ENCODE data around the gene SLC6A9. TPM values are rescaled to one million over a fixed set of nuclear protein-coding genes. Genes with fewer than 3 reads are reported as not detected.

SLC6A9 gene
- total and polyA plus RNA-seq, 2 of the 8 experiments (the other 6 are each of a cell fraction or from before 2014, with no cell fraction given) = 20.2 to 24.2 TPM

- no peak overlapping the region for H2BK20ac ChIP-seq (ENCODE audit: low read length)
- no peak for FAIRE-seq
Measured at GRCh38 chr1:43958351-43959255, 72.7 kb downstream of the SLC6A9 start.

More at GRCh38 chr1:43958351-43959255, 72.7 kb downstream of the SLC6A9 start:
- H3K14ac ChIP-seq (ENCODE audit: insufficient read length) = no peak overlapping the region
- H3K4ac ChIP-seq (replicated peaks; ENCODE audit: insufficient read length, low read depth, low read length) = no peak overlapping the region
- H2AK5ac ChIP-seq (ENCODE audit: low read depth, low read length) = no peak overlapping the region
- H3K23ac ChIP-seq (ENCODE audit: insufficient read length) = no peak overlapping the region
- no peak overlapping the region for H3K9ac ChIP-seq (replicated peaks in 1 of 4; ENCODE audit: extremely low read depth in 1 of 4, low read depth in 3 of 4, low read length in 3 of 4)
- no peaks in the 10 kb centered on the region for H3K9me3 ChIP-seq (ENCODE audit: insufficient read depth in 2 of 2, low read depth in 1 of 2, low read length in 1 of 2)
- TF ChIP-seq, protein P1, sequence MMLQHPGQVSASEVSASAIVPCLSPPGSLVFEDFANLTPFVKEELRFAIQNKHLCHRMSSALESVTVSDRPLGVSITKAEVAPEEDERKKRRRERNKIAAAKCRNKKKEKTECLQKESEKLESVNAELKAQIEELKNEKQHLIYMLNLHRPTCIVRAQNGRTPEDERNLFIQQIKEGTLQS (IDR thresholded peaks at IDR 0.05; ENCODE audit: insufficient read depth, low read depth, low read length) = no peak
- TF ChIP-seq CEBPB (IDR thresholded peaks at IDR 0.05; ENCODE audit: low read depth, low read length) = no peak
- no peak for DNase-seq (ENCODE audit: low read depth in 1 of 2, low spot score in 2 of 2)
- ChIA-PET CTCF (ENCODE audit: partially characterized antibody) (interaction anchor here (0.7 to 3.2 kb wide), 9 partner anchors 9 to 232 kb away, joined by 3 to 12 read pairs (median 3); partner anchors contain the start of genes ARTN and IPO13), POLR2A (ENCODE audit: partially characterized antibody) (interaction anchor here (0.7 to 1.7 kb wide), 7 partner anchors 8 to 30 kb away, joined by 3 to 6 read pairs (median 3); no protein-coding TSS in a partner anchor)
- H4K5ac ChIP-seq (ENCODE audit: insufficient read length, low read depth, low read length) = no peak overlapping the region
- H2BK12ac ChIP-seq (ENCODE audit: low read depth, low read length) = no peak overlapping the region
- peaks cover 3% of the 10 kb centered on the region for H3K79me1 ChIP-seq (ENCODE audit: low read depth, low read length)
- no peak overlapping the region for H3K4me3 ChIP-seq (ENCODE audit: extremely low read depth in 1 of 4, insufficient read depth in 2 of 4, low read depth in 3 of 4, low read length in 4 of 4)
- H4K91ac ChIP-seq (replicated peaks; ENCODE audit: insufficient read length, low read length) = no peak overlapping the region
- H3K23me2 ChIP-seq (ENCODE audit: low read depth, low read length) = no peaks in the 10 kb centered on the region
- 85% methylated on average over 9 of the region's 9 CpGs; no CpG with 5 or more reads in 1 of the 2 experiments for WGBS, 2 experiments (ENCODE audit: extremely low coverage in 1 of 2, insufficient coverage in 1 of 2, insufficient read length in 1 of 2, insufficient replicate concordance in 2 of 2, low coverage in 1 of 2, low lambda C conversion rate in 2 of 2, missing lambda C conversion rate in 1 of 2)
- H3K4me2 ChIP-seq (ENCODE audit: insufficient read depth in 1 of 2, low read depth in 2 of 2, low read length in 2 of 2) = no peak overlapping the region
- H2BK120ac ChIP-seq (replicated peaks; ENCODE audit: low read depth, low read length) = no peak overlapping the region
- H4K8ac ChIP-seq (ENCODE audit: extremely low read depth, insufficient read depth, low read length) = no peak overlapping the region
- peaks cover 3 to 14% (median 8%) of the 10 kb centered on the region in 4 experiments; a peak in 4 of 8 replicates for H3K36me3 ChIP-seq (ENCODE audit: control insufficient read depth in 2 of 4, insufficient read depth in 4 of 4, low read length in 3 of 4)
- H3K79me2 ChIP-seq (ENCODE audit: control insufficient read depth in 1 of 2, insufficient read depth in 2 of 2, low read length in 2 of 2) = 0 out of 4 replicates have a peak, but pooled peaks cover 0 to 4% of the 10 kb centered on the region in 2 experiments
- H2AFZ ChIP-seq (ENCODE audit: low read length) = no peak overlapping the region
- H2BK5ac ChIP-seq (ENCODE audit: low read depth, low read length) = no peak overlapping the region
- no peaks in the 10 kb centered on the region for H3K27me3 ChIP-seq (replicated peaks in 1 of 4; ENCODE audit: control insufficient read depth in 3 of 4, extremely low read depth in 1 of 4, insufficient read depth in 3 of 4, low read length in 3 of 4)
- H3K27ac ChIP-seq (ENCODE audit: low read depth, low read length) = no peak overlapping the region
- H3K4me1 ChIP-seq (replicated peaks in 1 of 4; ENCODE audit: control insufficient read depth in 3 of 4, insufficient read depth in 4 of 4, low read length in 3 of 4) = no peaks in the 10 kb centered on the region
- H4K20me1 ChIP-seq (replicated peaks in 1 of 2; ENCODE audit: control insufficient read depth in 1 of 2, insufficient read depth in 2 of 2, low read length in 2 of 2) = peaks cover 0 to 5% of the 10 kb centered on the region in 2 experiments
- no peak overlapping the region for H3K18ac ChIP-seq (ENCODE audit: extremely low read depth, low read length)
- no peak overlapping the region for H3K56ac ChIP-seq (replicated peaks; ENCODE audit: insufficient read length, low read depth, low read length)
- H2BK15ac ChIP-seq (ENCODE audit: low read length) = no peak overlapping the region

All from H1 (cell line).